K562 (cell line): ENCODE measurements around the gene ACR. TPM values are rescaled to one million over a fixed set of nuclear protein-coding genes. Genes with fewer than 3 reads are reported as not detected.

ENCODE experiments used
- BDP1 ChIP-seq: IDR thresholded peaks from 3 replicates; pipeline ENCODE4 v1.6.1; 2011; ENCODE audit not compliant: insufficient read length, insufficient read depth
- CHD7 ChIP-seq: fragments of 200-600 bp; sonication (generic); IDR thresholded peaks from one replicate; pipeline ENCODE4 v1.6.1; 2012; ENCODE audit warnings: mild to moderate bottlenecking, low read depth, low read length, inconsistent platforms
- GTF2E2 ChIP-seq: fragments of 200-800 bp; sonication (Bioruptor generic); IDR thresholded peaks from 2 replicates; pipeline ENCODE4 v1.6.1; 2016; ENCODE audit warnings: missing genetic modification characterization, missing compliant biosample characterization
- HOMEZ ChIP-seq: fragments of 250-450 bp; sonication (Bioruptor Pico); IDR thresholded peaks from 2 replicates; pipeline ENCODE4 v1.4.0; 2020; ENCODE audit warnings: mild to moderate bottlenecking, moderate library complexity
- IRF2 ChIP-seq: sonication (generic); formaldehyde crosslinking; IDR thresholded peaks from 2 replicates; pipeline ENCODE4 v1.8.1; 2022; ENCODE audit warnings: mild to moderate bottlenecking, missing genetic modification reagents
- POLR2A ChIP-seq: fragments of 450-650 bp; conservative IDR thresholded peaks from 2 replicates; pipeline ENCODE4 v1.6.1; 2016
- PRPF4 ChIP-seq: fragments of 200-400 bp; formaldehyde crosslinking; IDR thresholded peaks from one replicate; pipeline ENCODE4 v1.6.1; 2017; ENCODE audit warnings: low read length, low read depth, mild to moderate bottlenecking; ENCODE audit not compliant: insufficient read depth, poor library complexity, severe bottlenecking
- RAD21 ChIP-seq, 2 experiments: fragments of 250-450 bp in 1 of 2; fragments of 450-650 bp in 1 of 2; sonication (Bioruptor Pico) in 1 of 2; formaldehyde crosslinking in 1 of 2; IDR thresholded peaks in 1 of 2; conservative IDR thresholded peaks in 1 of 2; 2 replicates each; pipeline versions ENCODE4 v1.4.0 to v1.8.0; 2020 to 2022; ENCODE audit warnings: mild to moderate bottlenecking in 2 of 2, moderate library complexity in 1 of 2
- RBFOX2 ChIP-seq: fragments of 200-400 bp; formaldehyde crosslinking; IDR thresholded peaks from 2 replicates; pipeline ENCODE4 v1.6.1; 2017; ENCODE audit warnings: low read depth, mild to moderate bottlenecking, low read length, moderate library complexity
- RHOXF2B ChIP-seq: fragments of 250-450 bp; sonication (Bioruptor Pico); conservative IDR thresholded peaks from 2 replicates; pipeline ENCODE4 v1.5.1; 2021
- SREBF1 ChIP-seq: fragments of 150-350 bp; IDR thresholded peaks from 2 replicates; pipeline ENCODE4 v1.6.1; 2014; ENCODE audit warnings: antibody characterized with exemption, low read depth, low read length, borderline replicate concordance
- SREBF2 ChIP-seq: sonication (generic); formaldehyde crosslinking; IDR thresholded peaks from 2 replicates; pipeline ENCODE4 v1.4.0; 2020; ENCODE audit warnings: mild to moderate bottlenecking, missing genetic modification reagents
- ZNF717 ChIP-seq: fragments of 250-450 bp; sonication (Bioruptor Pico); IDR thresholded peaks from 2 replicates; pipeline ENCODE4 v1.5.0; 2021
- polyA plus RNA-seq, 8 experiments: library from polyadenylated mRNA; depleted of rRNA in 4 of 8; stranded (reverse) in 5 of 8; unstranded in 3 of 8; fragments of >200 nt; fragmentation: Nextera tagmentation in 2 of 8; fragmentation: Illumina TruSeq in 1 of 8; extraction: Ambion mirVana in 2 of 8; extraction: Trizol in 1 of 8; gene quantifications; 2 replicates each; pipeline versions ENCODE4 v1.2.1 to v1.2.3, GENCODE V29; 2011 to 2014; ENCODE audit warnings: inconsistent platforms in 1 of 8, missing spikeins in 1 of 8
- total RNA-seq, 7 experiments: library from RNA; depleted of rRNA in 6 of 7; stranded (reverse); fragments of >200 nt in 6 of 7; fragmentation: Illumina TruSeq in 2 of 7; extraction: Trizol in 2 of 7; gene quantifications; 2 replicates each; pipeline versions ENCODE4 v1.2.1 to v1.2.3, GENCODE V29; 2011 to 2021; ENCODE audit warnings: low replicate concordance in 1 of 7

Gene ACR
- total and polyA plus RNA-seq, 9 of the 15 experiments (the other 6 are each of a cell fraction or from before 2014, with no cell fraction given) = not detected

- TF ChIP-seq CHD7 (no peak), HOMEZ (CRISPR knock-in tag) (no peak), PRPF4 (no peak), RHOXF2B (no peak), GTF2E2 (no peak), SREBF1 (no peak), SREBF2 (no peak), RBFOX2 (no peak), RAD21 (CRISPR knock-in tag; conservative IDR thresholded peaks at IDR 0.05 in 1 of 2, IDR thresholded peaks at IDR 0.05 in 1 of 2) (no peak), POLR2A (no peak), ZNF717 (CRISPR knock-in tag) (no peak), IRF2 (CRISPR knock-in tag) (no peak), BDP1 (no peak)
These were observed 10.1 kb upstream of the ACR start (continued) for GRCh38 chr22:50727678-50728522.
